K562 (cell line): ENCODE data around the gene ACTN1. TPM values are rescaled to one million over a fixed set of nuclear protein-coding genes. Genes with fewer than 3 reads are reported as not detected.

Source experiments
- ATAC-seq: fragments of 200-7000 bp; cut with Tn5 transposase; 3 replicates; pipeline ENCODE4 v1.9.1; 2020; ENCODE audit warnings: moderate library complexity
- BruUV-seq: library from RNA; stranded (reverse); fragments of 400-500 nt; replicated peaks from 2 replicates; lab custom pipeline; 2021; lab: Mats Ljungman, UMichigan
- CTCF ChIA-PET: fragments of 300-600 bp; formaldehyde crosslinking; extraction: SDS; loops from one replicate; lab custom pipeline; 2021; ENCODE audit warnings: low intra/inter-chr PET ratio; lab: Yijun Ruan, JAX
- POLR2A ChIA-PET: fragments of 300-600, 350-650 bp; sonication (Branson Sonifier 250); formaldehyde crosslinking; extraction: SDS; loops from one replicate; lab custom pipeline; 2021; ENCODE audit warnings: antibody characterized with exemption, inconsistent platforms; lab: Yijun Ruan, JAX
- DNase-seq, 4 experiments: peaks; one replicate each; pipeline versions ENCODE4 v3.0.0 to v3.0.0-alpha.2; 2011 to 2018; ENCODE audit warnings: low spot score in 3 of 4, mixed read lengths in 3 of 4; ENCODE audit errors: extremely low read depth in 1 of 4
- FAIRE-seq: peaks from 2 replicates; lab custom pipeline; 2011; peaks lifted over from hg19 to GRCh38; lab: Jason Lieb, UNC
- H2AFZ ChIP-seq: 2 replicates; pipeline ENCODE4 v1.6.0; 2011; ENCODE audit warnings: low read depth, low read length, control low read depth, inconsistent platforms
- H3K27ac ChIP-seq: fragments of 200-600 bp; 3 replicates; pipeline ENCODE4 v1.8.0; 2011; ENCODE audit warnings: low read depth, mild to moderate bottlenecking, control low read depth, inconsistent platforms, low read length, moderate library complexity, mixed read lengths; ENCODE audit errors: extremely low read depth
- H3K27me3 ChIP-seq, 2 experiments: fragments of 300-600 bp in 1 of 2; 2 replicates in 1 of 2; 3 replicates in 1 of 2; pipeline versions ENCODE4 v1.6.0 to v1.8.0; 2011; ENCODE audit warnings: inconsistent platforms in 2 of 2, low read length in 2 of 2, mild to moderate bottlenecking in 1 of 2, mixed read lengths in 1 of 2, moderate library complexity in 1 of 2; ENCODE audit not compliant: control insufficient read depth in 2 of 2, insufficient read depth in 2 of 2
- H3K36me3 ChIP-seq: fragments of 300-600 bp; 3 replicates; pipeline ENCODE4 v1.8.0; 2011; ENCODE audit warnings: mild to moderate bottlenecking, low read length, inconsistent platforms; ENCODE audit not compliant: control insufficient read depth, insufficient read depth
- H3K4me1 ChIP-seq, 2 experiments: fragments of 200-600 bp in 1 of 2; replicated peaks in 1 of 2; 2 replicates in 1 of 2; 3 replicates in 1 of 2; pipeline versions ENCODE4 v1.5.1 to v1.8.0; 2011; ENCODE audit warnings: inconsistent platforms in 2 of 2, low read length in 2 of 2, mild to moderate bottlenecking in 1 of 2, mixed read lengths in 1 of 2, moderate library complexity in 1 of 2; ENCODE audit not compliant: control insufficient read depth in 2 of 2, insufficient read depth in 2 of 2
- H3K4me2 ChIP-seq: 2 replicates; pipeline ENCODE4 v1.6.1; 2011; ENCODE audit warnings: low read length, control low read depth, inconsistent platforms, mixed read lengths; ENCODE audit not compliant: insufficient read depth
- H3K4me3 ChIP-seq: fragments of 200-600 bp; sonication (generic), shearing (Covaris generic); 2 replicates; pipeline ENCODE4 v1.5.1; 2016; ENCODE audit warnings: control low read depth, inconsistent platforms
- H3K79me2 ChIP-seq: fragments of 200-600 bp; 3 replicates; pipeline ENCODE4 v1.8.0; 2011; ENCODE audit warnings: low read length, inconsistent platforms; ENCODE audit not compliant: control insufficient read depth, insufficient read depth
- H3K9ac ChIP-seq, 2 experiments: 2 replicates each; pipeline versions ENCODE4 v1.6.0 to v1.6.1; 2011; ENCODE audit warnings: low read depth in 2 of 2, low read length in 2 of 2, control low read depth in 1 of 2, inconsistent platforms in 1 of 2, mild to moderate bottlenecking in 1 of 2, mixed read lengths in 1 of 2; ENCODE audit not compliant: insufficient read depth in 1 of 2
- H3K9me1 ChIP-seq: one replicate; pipeline ENCODE4 v1.6.0; 2011; ENCODE audit warnings: inconsistent platforms, mild to moderate bottlenecking, low read length, moderate library complexity; ENCODE audit not compliant: control insufficient read depth, insufficient read depth
- H3K9me3 ChIP-seq: replicated peaks from 2 replicates; pipeline ENCODE4 v1.5.1; 2011; ENCODE audit warnings: low read depth, low read length, inconsistent platforms; ENCODE audit not compliant: control insufficient read depth, insufficient read depth
- H4K20me1 ChIP-seq: replicated peaks from 2 replicates; pipeline ENCODE4 v1.6.1; 2011; ENCODE audit warnings: low read length, inconsistent platforms, mixed read lengths; ENCODE audit not compliant: control insufficient read depth, insufficient read depth
- GATAD2A ChIP-seq: fragments of 450-650 bp; IDR thresholded peaks from 2 replicates; pipeline ENCODE4 v1.6.1; 2017
- HDAC3 ChIP-seq: fragments of 450-650 bp; IDR thresholded peaks from 2 replicates; pipeline ENCODE4 v1.6.1; 2018; ENCODE audit warnings: borderline replicate concordance, mild to moderate bottlenecking, moderate library complexity; ENCODE audit not compliant: partially characterized antibody
- HDAC6 ChIP-seq: IDR thresholded peaks from 2 replicates; pipeline ENCODE4 v1.6.1; 2012; ENCODE audit warnings: low read depth, mild to moderate bottlenecking, control low read depth, inconsistent platforms, low read length, moderate library complexity
- MEIS2 ChIP-seq: fragments of 450-650 bp; IDR thresholded peaks from 2 replicates; pipeline ENCODE4 v1.6.1; 2014; ENCODE audit warnings: mild to moderate bottlenecking; ENCODE audit not compliant: partially characterized antibody
- NKRF ChIP-seq: fragments of 450-650 bp; IDR thresholded peaks from 2 replicates; pipeline ENCODE4 v1.6.1; 2016; ENCODE audit warnings: borderline replicate concordance
- POLR3G ChIP-seq: IDR thresholded peaks from 2 replicates; pipeline ENCODE4 v1.6.1; 2011; ENCODE audit not compliant: insufficient read length, insufficient replicate concordance; ENCODE audit errors: extremely low read depth
- RFX7 ChIP-seq: fragments of 250-450 bp; sonication (Bioruptor Pico); IDR thresholded peaks from 2 replicates; pipeline ENCODE4 v1.5.1; 2021; ENCODE audit warnings: mild to moderate bottlenecking
- SIX5 ChIP-seq, 2 experiments: IDR thresholded peaks; 2 replicates each; pipeline ENCODE4 v1.6.1; 2011; ENCODE audit warnings: low read length in 2 of 2, borderline replicate concordance in 1 of 2, low read depth in 1 of 2, mild to moderate bottlenecking in 1 of 2, moderate library complexity in 1 of 2; ENCODE audit not compliant: insufficient read depth in 1 of 2
- TEAD4 ChIP-seq, 2 experiments: sonication (generic) in 1 of 2; formaldehyde crosslinking in 1 of 2; IDR thresholded peaks; 2 replicates each; pipeline versions ENCODE4 v1.6.1 to v1.8.0; 2012 to 2022; ENCODE audit warnings: borderline replicate concordance in 1 of 2, inconsistent platforms in 1 of 2, low read length in 1 of 2, mild to moderate bottlenecking in 1 of 2, missing genetic modification reagents in 1 of 2
- XRCC5 ChIP-seq: fragments of 200-400 bp; formaldehyde crosslinking; IDR thresholded peaks from 2 replicates; pipeline ENCODE4 v1.6.1; 2017; ENCODE audit warnings: low read depth, mild to moderate bottlenecking, low read length
- ZFP36 ChIP-seq: fragments of 150-350 bp; IDR thresholded peaks from 2 replicates; pipeline ENCODE4 v1.6.1; 2018; ENCODE audit warnings: low read length, low read depth; ENCODE audit not compliant: partially characterized antibody
- ZNF174 ChIP-seq: fragments of 250-450 bp; sonication (Bioruptor Pico); IDR thresholded peaks from 2 replicates; pipeline ENCODE4 v1.4.0; 2020; ENCODE audit warnings: mild to moderate bottlenecking
- ZNF830 ChIP-seq: fragments of 250-450 bp; sonication (Bioruptor Pico); IDR thresholded peaks from 2 replicates; pipeline ENCODE4 v1.5.0; 2021; ENCODE audit warnings: mild to moderate bottlenecking
- WGBS: fragments of 100-300 bp; shearing (Covaris generic); methylation state at CpG from one replicate; pipeline ENCODE4 v1.1.6; 2016; ENCODE audit warnings: low coverage, mixed read lengths; ENCODE audit not compliant: insufficient coverage; ENCODE audit errors: missing lambda C conversion rate; 5-methylcytosine and 5-hydroxymethylcytosine counted together
- in situ Hi-C: fragments of 300-500 bp; cut with MboI; formaldehyde crosslinking; loops from 4 replicates; pipeline ENCODE4 v1.15.0; 2018; ENCODE audit warnings: inconsistent platforms, mixed read lengths
- intact Hi-C: fragments of 100-400 bp; cut with micrococcal nuclease; formaldehyde crosslinking; loops from 2 replicates; pipeline ENCODE4 v1.14.2; 2022
- polyA plus RNA-seq, 8 experiments: library from polyadenylated mRNA; depleted of rRNA in 4 of 8; stranded (reverse) in 5 of 8; unstranded in 3 of 8; fragments of >200 nt; fragmentation: Nextera tagmentation in 2 of 8; fragmentation: Illumina TruSeq in 1 of 8; extraction: Ambion mirVana in 2 of 8; extraction: Trizol in 1 of 8; gene quantifications; 2 replicates each; pipeline versions ENCODE4 v1.2.1 to v1.2.3, GENCODE V29; 2011 to 2014; ENCODE audit warnings: inconsistent platforms in 1 of 8, missing spikeins in 1 of 8
- total RNA-seq, 7 experiments: library from RNA; depleted of rRNA in 6 of 7; stranded (reverse); fragments of >200 nt in 6 of 7; fragmentation: Illumina TruSeq in 2 of 7; extraction: Trizol in 2 of 7; gene quantifications; 2 replicates each; pipeline versions ENCODE4 v1.2.1 to v1.2.3, GENCODE V29; 2011 to 2021; ENCODE audit warnings: low replicate concordance in 1 of 7

The ACTN1 gene
- total and polyA plus RNA-seq, 9 of the 15 experiments (the other 6 are each of a cell fraction or from before 2014, with no cell fraction given): 2.2 to 67.7 (median 34.5) TPM

- DNase-seq (no peak), ATAC-seq (no peak)
- H3K79me2 ChIP-seq: no peaks in the 10 kb centered on the region
These were observed 54.6 kb downstream of the ACTN1 start for GRCh38 chr14:68924186-68925158.

DNA sequence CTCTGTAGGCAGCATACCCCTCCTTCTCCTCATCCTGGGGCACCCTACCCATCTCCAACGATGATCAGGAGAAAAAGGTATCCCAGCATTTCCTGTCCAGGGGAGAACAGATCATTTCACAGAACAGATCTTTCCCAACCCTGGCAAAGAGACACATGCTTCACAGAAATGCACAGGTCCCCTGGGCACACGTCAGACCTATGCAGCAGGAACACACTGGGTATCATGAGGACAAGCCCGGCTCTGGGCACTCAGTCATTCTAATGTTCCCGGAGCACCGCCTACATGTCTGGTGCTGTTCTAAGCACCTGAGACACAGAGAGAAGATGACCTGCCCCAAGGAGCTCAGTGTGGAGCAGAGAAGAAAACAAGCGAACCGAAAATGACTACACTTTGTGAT is 56.2 kb downstream of the ACTN1 start:
- intact Hi-C loops: no loop called here
- no peak for TF ChIP-seq HDAC6
- TF ChIP-seq GATAD2A: no peak
- TF ChIP-seq RFX7 (CRISPR knock-in tag): no peak
- no peak for TF ChIP-seq MEIS2
- no peak for TF ChIP-seq NKRF
- no peak for TF ChIP-seq ZFP36
- no peak for TF ChIP-seq XRCC5
- TF ChIP-seq HDAC3: no peak
- TF ChIP-seq SIX5 (IDR thresholded peaks at IDR 0.05; ENCODE audit: borderline replicate concordance in 1 of 2, insufficient read depth in 1 of 2, low read depth in 1 of 2, low read length in 2 of 2): no peak
- Histone ChIP-seq H3K9ac (no peak overlapping the region), H3K9me1 (peaks cover 4% of the 10 kb centered on the region), H3K27ac (no peak overlapping the region), H4K20me1 (no peaks in the 10 kb centered on the region), H3K9me3 (peaks cover 5% of the 10 kb centered on the region; the same call in 1 of the 2 replicates), H3K4me3 (no peak overlapping the region), H3K27me3 (no peaks in the 10 kb centered on the region), H2AFZ (no peak overlapping the region), H3K4me1 (no peaks in the 10 kb centered on the region), H3K4me2 (no peak overlapping the region), H3K36me3 (peaks cover 46% of the 10 kb centered on the region; the same call in 2 of the 3 replicates), H3K79me2 (no peaks in the 10 kb centered on the region)
- ATAC-seq (no peak), DNase-seq (no peak), FAIRE-seq (no peak)
- POLR2A ChIA-PET: no interaction called here
- in situ Hi-C loops: no loop called here
- WGBS: 62% methylated on average over 4 of the region's 7 CpGs
- CTCF ChIA-PET: no interaction called here
- BruUV-seq: no TSS peak

More at GRCh38 chr14:68924186-68925158, 54.6 kb downstream of the ACTN1 start:
- WGBS: 87% methylated on average over 7 of the region's 12 CpGs
- ChIA-PET CTCF (no interaction called here), POLR2A (no interaction called here)
- no peak overlapping the region for H2AFZ ChIP-seq
- in situ Hi-C loops: no loop called here
- H3K9ac ChIP-seq: no peak overlapping the region
- no peaks in the 10 kb centered on the region for H3K27me3 ChIP-seq
- no peak overlapping the region for H3K4me2 ChIP-seq
- no peak for TF ChIP-seq TEAD4 (IDR thresholded peaks at IDR 0.05; ENCODE audit: low read length)
- TF ChIP-seq TEAD4 (CRISPR knock-in tag; IDR thresholded peaks at IDR 0.05; ENCODE audit: borderline replicate concordance): no peak
- no peak for TF ChIP-seq POLR3G
- TF ChIP-seq ZNF174 (CRISPR knock-in tag): no peak
- TF ChIP-seq ZNF830: no peak
- peaks cover 0 to 7% of the 10 kb centered on the region in 2 experiments; a peak in 2 of 5 replicates for H3K4me1 ChIP-seq
- no peak for FAIRE-seq
- H3K36me3 ChIP-seq: peaks cover 38% of the 10 kb centered on the region; the same call in 2 of the 3 replicates
- intact Hi-C loops: no loop called here
- BruUV-seq: no TSS peak
- H3K4me3 ChIP-seq: no peak overlapping the region
- no peak overlapping the region for H3K27ac ChIP-seq
- peaks cover 5% of the 10 kb centered on the region; the same call in 1 of the 2 replicates for H3K9me3 ChIP-seq
- 0 out of 2 replicates have a peak, but pooled peaks cover 4% of the 10 kb centered on the region for H4K20me1 ChIP-seq
- peaks cover 4% of the 10 kb centered on the region for H3K9me1 ChIP-seq
